HCT116 (cell line): ENCODE data around the gene NUP133. TPM values are rescaled to one million over a fixed set of nuclear protein-coding genes. Genes with fewer than 3 reads are reported as not detected.

Experiments used
- ATAC-seq: fragments of 200-7000 bp; cut with Tn5 transposase; 2 replicates; pipeline ENCODE4 v1.9.1; 2020; ENCODE audit warnings: mild to moderate bottlenecking, moderate library complexity
- BruUV-seq: library from RNA; stranded (reverse); fragments of 400-500 nt; replicated peaks from 2 replicates; lab custom pipeline; 2021; lab: Mats Ljungman, UMichigan
- CTCF ChIA-PET: fragments of 300-600 bp; sonication (Branson Sonifier 250); formaldehyde crosslinking; loops from one replicate; lab custom pipeline; 2021; ENCODE audit warnings: antibody characterized with exemption; lab: Charles Lee
- POLR2A ChIA-PET: fragments of 300-600, 350-600 bp; sonication (Branson Sonifier 250); formaldehyde crosslinking; loops from one replicate; lab custom pipeline; 2021; ENCODE audit warnings: antibody characterized with exemption; lab: Charles Lee
- RAD21 ChIA-PET, 2 experiments: fragments of 300-600 bp; sonication (Branson Sonifier 250); formaldehyde crosslinking; loops; one replicate each; lab custom pipeline; 2023; ENCODE audit warnings: low total read pairs in 2 of 2; ENCODE audit not compliant: uncharacterized antibody in 2 of 2, unreplicated experiment in 2 of 2, low non-redundant PET in 1 of 2; lab: Charles Lee
- DNase-seq: peaks from one replicate; pipeline ENCODE4 v3.0.0-alpha.2; 2010; ENCODE audit warnings: low read depth, low spot score
- H2AFZ ChIP-seq: fragments of 200-600 bp; shearing (Covaris generic), sonication (generic); 2 replicates; pipeline ENCODE4 v1.6.1; 2017; ENCODE audit warnings: low read depth, mixed run types, mixed read lengths, antibody characterized with exemption, low read length; ENCODE audit not compliant: poor library complexity, severe bottlenecking
- H3K27ac ChIP-seq: 2 replicates; pipeline ENCODE4 v1.5.1; 2012; ENCODE audit warnings: low read depth, low read length
- H3K27me3 ChIP-seq: fragments of 200-600 bp; sonication (generic); 2 replicates; pipeline ENCODE4 v1.6.1; 2016; ENCODE audit warnings: mixed run types, low read length, mixed read lengths; ENCODE audit not compliant: insufficient read depth
- H3K36me3 ChIP-seq, 2 experiments: fragments of 200-500 bp in 1 of 2; fragments of 200-600 bp in 1 of 2; sonication (Bioruptor generic) in 1 of 2; sonication (generic) in 1 of 2; 2 replicates each; pipeline versions ENCODE4 v1.5.1 to v1.6.1; 2014 to 2016; ENCODE audit warnings: low read length in 2 of 2, inconsistent platforms in 1 of 2, mixed read lengths in 1 of 2, mixed run types in 1 of 2; ENCODE audit not compliant: insufficient read depth in 2 of 2, control insufficient read depth in 1 of 2
- H3K4me1 ChIP-seq, 2 experiments: fragments of 200-600 bp in 1 of 2; sonication (generic) in 1 of 2; 2 replicates each; pipeline versions ENCODE4 v1.5.1 to v1.6.1; 2012 to 2017; ENCODE audit warnings: low read length in 2 of 2, inconsistent platforms in 1 of 2, mild to moderate bottlenecking in 1 of 2, mixed read lengths in 1 of 2, mixed run types in 1 of 2, moderate library complexity in 1 of 2; ENCODE audit not compliant: insufficient read depth in 2 of 2, control insufficient read depth in 1 of 2
- H3K4me2 ChIP-seq: fragments of 200-600 bp; sonication (generic); 2 replicates; pipeline ENCODE4 v1.6.1; 2017; ENCODE audit warnings: mixed run types, low read length, mixed read lengths
- H3K4me3 ChIP-seq, 2 experiments: fragments of 200-600 bp in 1 of 2; sonication (generic) in 1 of 2; replicated peaks in 1 of 2; 2 replicates each; pipeline ENCODE4 v1.5.1; 2011 to 2016; ENCODE audit warnings: low read length in 2 of 2, control low read depth in 1 of 2, low read depth in 1 of 2, mild to moderate bottlenecking in 1 of 2, mixed read lengths in 1 of 2, mixed run types in 1 of 2
- H3K79me2 ChIP-seq: fragments of 200-600 bp; sonication (generic); 2 replicates; pipeline ENCODE4 v1.6.1; 2017; ENCODE audit warnings: mild to moderate bottlenecking, mixed run types, low read length, moderate library complexity, mixed read lengths; ENCODE audit not compliant: insufficient read depth
- H3K9ac ChIP-seq: fragments of 200-600 bp; sonication (generic); 2 replicates; pipeline ENCODE4 v1.6.1; 2016; ENCODE audit warnings: low read length, mixed read lengths
- H3K9me2 ChIP-seq: fragments of 200-600 bp; sonication (generic), shearing (Covaris generic); 2 replicates; pipeline ENCODE4 v1.6.1; 2017; ENCODE audit warnings: mixed run types, mild to moderate bottlenecking, moderate library complexity; ENCODE audit not compliant: insufficient read depth
- H3K9me3 ChIP-seq, 2 experiments: fragments of 200-500 bp in 1 of 2; fragments of 200-600 bp in 1 of 2; sonication (Bioruptor generic) in 1 of 2; sonication (generic) in 1 of 2; 2 replicates each; pipeline ENCODE4 v1.6.1; 2014 to 2017; ENCODE audit warnings: low read length in 2 of 2, mixed read lengths in 2 of 2, inconsistent platforms in 1 of 2, low read depth in 1 of 2, mild to moderate bottlenecking in 1 of 2, mixed run types in 1 of 2, moderate library complexity in 1 of 2; ENCODE audit not compliant: control insufficient read depth in 1 of 2, insufficient read depth in 1 of 2
- H4K20me1 ChIP-seq: fragments of 200-600 bp; sonication (generic), shearing (Covaris generic); 2 replicates; pipeline ENCODE4 v1.6.1; 2017; ENCODE audit warnings: mixed run types, mild to moderate bottlenecking, moderate library complexity; ENCODE audit not compliant: insufficient read depth
- CBX3 ChIP-seq: IDR thresholded peaks from 2 replicates; pipeline ENCODE4 v1.6.1; 2012; ENCODE audit warnings: low read depth
- CEBPB ChIP-seq: IDR thresholded peaks from 2 replicates; pipeline ENCODE4 v1.6.1; 2012; ENCODE audit warnings: low read depth
- EZH2phosphoT487 ChIP-seq: fragments of 200-600 bp; IDR thresholded peaks from 2 replicates; pipeline ENCODE4 v1.6.1; 2018; ENCODE audit warnings: antibody characterized with exemption, borderline replicate concordance
- FOSL1 ChIP-seq: IDR thresholded peaks from 2 replicates; pipeline ENCODE4 v1.6.1; 2012; ENCODE audit warnings: low read depth
- JUND ChIP-seq: IDR thresholded peaks from 2 replicates; pipeline ENCODE4 v1.6.1; 2012
- POLR2A ChIP-seq: IDR thresholded peaks from 2 replicates; pipeline ENCODE4 v1.7.0; 2011; ENCODE audit warnings: borderline replicate concordance; ENCODE audit not compliant: insufficient read depth, insufficient read length; ENCODE audit errors: extremely low read depth
- RAD21 ChIP-seq: IDR thresholded peaks from 2 replicates; pipeline ENCODE4 v1.6.1; 2012; ENCODE audit warnings: low read depth, mild to moderate bottlenecking
- SP1 ChIP-seq: IDR thresholded peaks from 2 replicates; pipeline ENCODE4 v1.6.1; 2012; ENCODE audit warnings: low read depth
- SRF ChIP-seq: IDR thresholded peaks from 2 replicates; pipeline ENCODE4 v1.6.1; 2012; ENCODE audit warnings: low read depth
- TCF7L2 ChIP-seq: IDR thresholded peaks from 2 replicates; pipeline ENCODE4 v1.7.0; 2011; ENCODE audit warnings: borderline replicate concordance, inconsistent platforms; ENCODE audit not compliant: insufficient read depth, insufficient read length; ENCODE audit errors: extremely low read depth
- YY1 ChIP-seq: IDR thresholded peaks from 2 replicates; pipeline ENCODE4 v1.6.1; 2011; ENCODE audit warnings: low read length, low read depth, moderate library complexity, mild to moderate bottlenecking; ENCODE audit not compliant: insufficient replicate concordance; ENCODE audit errors: extremely low read depth
- ZFX ChIP-seq: fragments of 450-650 bp; IDR thresholded peaks from 2 replicates; pipeline ENCODE4 v1.6.1; 2017
- intact Hi-C: fragments of 100-400 bp; cut with micrococcal nuclease; formaldehyde crosslinking; loops from 2 replicates; pipeline ENCODE4 v1.10.0; 2022
- total RNA-seq: library from RNA; stranded (reverse); gene quantifications from one replicate; pipeline ENCODE4 v1.2.1, GENCODE V29; 2021; ENCODE audit not compliant: unreplicated experiment
- TF ChIP-seq, protein P1 (sequence below): IDR thresholded peaks from 2 replicates; pipeline ENCODE4 v1.6.1; 2012
- TF ChIP-seq, protein P2 (sequence below): IDR thresholded peaks from 2 replicates; pipeline ENCODE4 v1.6.1; 2012; ENCODE audit warnings: low read depth
- TF ChIP-seq, protein P3 (sequence below), 3 experiments: fragments of 200-600 bp in 1 of 3; sonication (generic) in 1 of 3; IDR thresholded peaks in 2 of 3; conservative IDR thresholded peaks in 1 of 3; 2 replicates each; pipeline ENCODE4 v1.5.1; 2012 to 2017; ENCODE audit warnings: low read depth in 2 of 3, low read length in 2 of 3, antibody characterized with exemption in 1 of 3, borderline replicate concordance in 1 of 3, control low read depth in 1 of 3, mild to moderate bottlenecking in 1 of 3, mixed read lengths in 1 of 3, mixed run types in 1 of 3, moderate library complexity in 1 of 3; ENCODE audit not compliant: insufficient read depth in 1 of 3
- TF ChIP-seq, protein P4 (sequence below): IDR thresholded peaks from 2 replicates; pipeline ENCODE4 v1.6.1; 2011; ENCODE audit warnings: mild to moderate bottlenecking, low read length, moderate library complexity; ENCODE audit not compliant: insufficient replicate concordance; ENCODE audit errors: extremely low read depth

Gene NUP133
- total RNA-seq, 1 experiment from 2014 or later: 52.5 TPM

DNA sequence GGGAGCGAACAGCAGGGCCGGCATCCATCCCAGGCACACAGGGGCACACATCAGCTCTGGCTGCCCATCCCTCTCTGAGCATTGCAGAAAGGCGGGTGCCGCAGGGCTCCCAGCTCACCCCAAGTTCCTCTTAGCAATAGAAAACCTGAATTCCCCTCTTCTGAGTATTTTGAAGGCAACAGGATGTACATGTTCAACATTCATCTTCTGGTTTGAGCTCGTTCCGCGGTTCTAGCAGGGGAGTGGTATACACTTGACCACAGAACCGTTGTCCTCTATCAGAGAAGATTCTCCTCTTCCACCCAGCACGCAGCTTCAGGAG, 97.8 kb downstream of the NUP133 start:
- no peak for TF ChIP-seq FOSL1
- no peak for TF ChIP-seq SP1
- TF ChIP-seq, protein P1, sequence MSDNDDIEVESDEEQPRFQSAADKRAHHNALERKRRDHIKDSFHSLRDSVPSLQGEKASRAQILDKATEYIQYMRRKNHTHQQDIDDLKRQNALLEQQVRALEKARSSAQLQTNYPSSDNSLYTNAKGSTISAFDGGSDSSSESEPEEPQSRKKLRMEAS: no peak
- TF ChIP-seq, protein P2, sequence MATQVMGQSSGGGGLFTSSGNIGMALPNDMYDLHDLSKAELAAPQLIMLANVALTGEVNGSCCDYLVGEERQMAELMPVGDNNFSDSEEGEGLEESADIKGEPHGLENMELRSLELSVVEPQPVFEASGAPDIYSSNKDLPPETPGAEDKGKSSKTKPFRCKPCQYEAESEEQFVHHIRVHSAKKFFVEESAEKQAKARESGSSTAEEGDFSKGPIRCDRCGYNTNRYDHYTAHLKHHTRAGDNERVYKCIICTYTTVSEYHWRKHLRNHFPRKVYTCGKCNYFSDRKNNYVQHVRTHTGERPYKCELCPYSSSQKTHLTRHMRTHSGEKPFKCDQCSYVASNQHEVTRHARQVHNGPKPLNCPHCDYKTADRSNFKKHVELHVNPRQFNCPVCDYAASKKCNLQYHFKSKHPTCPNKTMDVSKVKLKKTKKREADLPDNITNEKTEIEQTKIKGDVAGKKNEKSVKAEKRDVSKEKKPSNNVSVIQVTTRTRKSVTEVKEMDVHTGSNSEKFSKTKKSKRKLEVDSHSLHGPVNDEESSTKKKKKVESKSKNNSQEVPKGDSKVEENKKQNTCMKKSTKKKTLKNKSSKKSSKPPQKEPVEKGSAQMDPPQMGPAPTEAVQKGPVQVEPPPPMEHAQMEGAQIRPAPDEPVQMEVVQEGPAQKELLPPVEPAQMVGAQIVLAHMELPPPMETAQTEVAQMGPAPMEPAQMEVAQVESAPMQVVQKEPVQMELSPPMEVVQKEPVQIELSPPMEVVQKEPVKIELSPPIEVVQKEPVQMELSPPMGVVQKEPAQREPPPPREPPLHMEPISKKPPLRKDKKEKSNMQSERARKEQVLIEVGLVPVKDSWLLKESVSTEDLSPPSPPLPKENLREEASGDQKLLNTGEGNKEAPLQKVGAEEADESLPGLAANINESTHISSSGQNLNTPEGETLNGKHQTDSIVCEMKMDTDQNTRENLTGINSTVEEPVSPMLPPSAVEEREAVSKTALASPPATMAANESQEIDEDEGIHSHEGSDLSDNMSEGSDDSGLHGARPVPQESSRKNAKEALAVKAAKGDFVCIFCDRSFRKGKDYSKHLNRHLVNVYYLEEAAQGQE: no peak
- no peak for TF ChIP-seq SRF
- no peak for TF ChIP-seq POLR2A
- no peak for TF ChIP-seq CEBPB
- TF ChIP-seq, protein P3, sequence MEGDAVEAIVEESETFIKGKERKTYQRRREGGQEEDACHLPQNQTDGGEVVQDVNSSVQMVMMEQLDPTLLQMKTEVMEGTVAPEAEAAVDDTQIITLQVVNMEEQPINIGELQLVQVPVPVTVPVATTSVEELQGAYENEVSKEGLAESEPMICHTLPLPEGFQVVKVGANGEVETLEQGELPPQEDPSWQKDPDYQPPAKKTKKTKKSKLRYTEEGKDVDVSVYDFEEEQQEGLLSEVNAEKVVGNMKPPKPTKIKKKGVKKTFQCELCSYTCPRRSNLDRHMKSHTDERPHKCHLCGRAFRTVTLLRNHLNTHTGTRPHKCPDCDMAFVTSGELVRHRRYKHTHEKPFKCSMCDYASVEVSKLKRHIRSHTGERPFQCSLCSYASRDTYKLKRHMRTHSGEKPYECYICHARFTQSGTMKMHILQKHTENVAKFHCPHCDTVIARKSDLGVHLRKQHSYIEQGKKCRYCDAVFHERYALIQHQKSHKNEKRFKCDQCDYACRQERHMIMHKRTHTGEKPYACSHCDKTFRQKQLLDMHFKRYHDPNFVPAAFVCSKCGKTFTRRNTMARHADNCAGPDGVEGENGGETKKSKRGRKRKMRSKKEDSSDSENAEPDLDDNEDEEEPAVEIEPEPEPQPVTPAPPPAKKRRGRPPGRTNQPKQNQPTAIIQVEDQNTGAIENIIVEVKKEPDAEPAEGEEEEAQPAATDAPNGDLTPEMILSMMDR (IDR thresholded peaks at IDR 0.05 in 2 of 3, conservative IDR thresholded peaks at IDR 0.05 in 1 of 3; ENCODE audit: borderline replicate concordance in 1 of 3, insufficient read depth in 1 of 3, low read depth in 2 of 3, low read length in 2 of 3): no peak
- no peak for TF ChIP-seq RAD21
- TF ChIP-seq JUND: no peak
- no peak for TF ChIP-seq CBX3
- TF ChIP-seq TCF7L2: no peak
- TF ChIP-seq EZH2phosphoT487: no peak
- TF ChIP-seq YY1: no peak
- no peak for TF ChIP-seq ZFX
- TF ChIP-seq, protein P4, sequence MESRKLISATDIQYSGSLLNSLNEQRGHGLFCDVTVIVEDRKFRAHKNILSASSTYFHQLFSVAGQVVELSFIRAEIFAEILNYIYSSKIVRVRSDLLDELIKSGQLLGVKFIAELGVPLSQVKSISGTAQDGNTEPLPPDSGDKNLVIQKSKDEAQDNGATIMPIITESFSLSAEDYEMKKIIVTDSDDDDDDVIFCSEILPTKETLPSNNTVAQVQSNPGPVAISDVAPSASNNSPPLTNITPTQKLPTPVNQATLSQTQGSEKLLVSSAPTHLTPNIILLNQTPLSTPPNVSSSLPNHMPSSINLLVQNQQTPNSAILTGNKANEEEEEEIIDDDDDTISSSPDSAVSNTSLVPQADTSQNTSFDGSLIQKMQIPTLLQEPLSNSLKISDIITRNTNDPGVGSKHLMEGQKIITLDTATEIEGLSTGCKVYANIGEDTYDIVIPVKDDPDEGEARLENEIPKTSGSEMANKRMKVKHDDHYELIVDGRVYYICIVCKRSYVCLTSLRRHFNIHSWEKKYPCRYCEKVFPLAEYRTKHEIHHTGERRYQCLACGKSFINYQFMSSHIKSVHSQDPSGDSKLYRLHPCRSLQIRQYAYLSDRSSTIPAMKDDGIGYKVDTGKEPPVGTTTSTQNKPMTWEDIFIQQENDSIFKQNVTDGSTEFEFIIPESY: no peak
- Histone ChIP-seq H3K36me3 (no peaks in the 10 kb centered on the region), H3K27me3 (no peaks in the 10 kb centered on the region), H4K20me1 (no peaks in the 10 kb centered on the region), H3K79me2 (no peaks in the 10 kb centered on the region), H3K4me3 (no peak overlapping the region), H3K9ac (no peak overlapping the region), H3K27ac (no peak overlapping the region), H2AFZ (no peak overlapping the region), H3K9me3 (no peaks in the 10 kb centered on the region), H3K4me1 (peaks cover 7 to 22% of the 10 kb centered on the region in 2 experiments), H3K9me2 (no peaks in the 10 kb centered on the region), H3K4me2 (peak overlapping the region; percentile 67)
- no TSS peak for BruUV-seq
- POLR2A ChIA-PET: interaction anchor here (1.2 kb wide), 1 partner anchor 10 kb away, joined by 4 read pairs; no protein-coding TSS in a partner anchor
- no peak for ATAC-seq
- intact Hi-C loops: no loop called here
- CTCF ChIA-PET: no interaction called here
- RAD21 ChIA-PET: interaction anchor here in 1 of 2 experiments (1.0 kb wide), 1 partner anchor 85 kb away, joined by 3 read pairs; no protein-coding TSS in a partner anchor
- DNase-seq: no peak
